ENCODE data around the gene FAM110C.

DNA sequence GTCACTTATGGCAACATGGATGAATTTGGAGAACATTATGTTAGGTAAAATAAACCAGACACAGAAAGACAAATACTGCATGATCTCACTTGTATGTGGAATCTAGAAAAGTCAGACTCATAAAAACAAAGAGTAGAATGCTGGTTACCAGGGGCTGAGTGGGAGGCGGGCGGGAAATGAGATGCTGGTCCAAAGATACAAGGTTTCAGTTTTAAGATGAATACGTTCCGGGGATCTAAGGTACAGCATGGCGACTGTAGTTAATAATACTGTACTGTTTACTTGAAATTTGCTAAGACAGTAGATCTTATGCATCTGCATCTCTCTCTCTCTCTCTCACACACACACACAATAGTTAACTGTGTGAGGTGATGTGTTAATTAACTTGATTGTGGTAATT is 14.2 kb downstream of the FAM110C start:
- no peak for TF ChIP-seq POLR2A (IDR thresholded peaks at IDR 0.05)
- TF ChIP-seq, protein P1, sequence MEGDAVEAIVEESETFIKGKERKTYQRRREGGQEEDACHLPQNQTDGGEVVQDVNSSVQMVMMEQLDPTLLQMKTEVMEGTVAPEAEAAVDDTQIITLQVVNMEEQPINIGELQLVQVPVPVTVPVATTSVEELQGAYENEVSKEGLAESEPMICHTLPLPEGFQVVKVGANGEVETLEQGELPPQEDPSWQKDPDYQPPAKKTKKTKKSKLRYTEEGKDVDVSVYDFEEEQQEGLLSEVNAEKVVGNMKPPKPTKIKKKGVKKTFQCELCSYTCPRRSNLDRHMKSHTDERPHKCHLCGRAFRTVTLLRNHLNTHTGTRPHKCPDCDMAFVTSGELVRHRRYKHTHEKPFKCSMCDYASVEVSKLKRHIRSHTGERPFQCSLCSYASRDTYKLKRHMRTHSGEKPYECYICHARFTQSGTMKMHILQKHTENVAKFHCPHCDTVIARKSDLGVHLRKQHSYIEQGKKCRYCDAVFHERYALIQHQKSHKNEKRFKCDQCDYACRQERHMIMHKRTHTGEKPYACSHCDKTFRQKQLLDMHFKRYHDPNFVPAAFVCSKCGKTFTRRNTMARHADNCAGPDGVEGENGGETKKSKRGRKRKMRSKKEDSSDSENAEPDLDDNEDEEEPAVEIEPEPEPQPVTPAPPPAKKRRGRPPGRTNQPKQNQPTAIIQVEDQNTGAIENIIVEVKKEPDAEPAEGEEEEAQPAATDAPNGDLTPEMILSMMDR (IDR thresholded peaks at IDR 0.05): no peak
